Stimulated activated CD4-positive, alpha-beta T cell treated with anti-CD3 and anti-CD28 coated beads, Interleukin-12 subunit alpha, Interleukin-12 subunit beta, amount 100 ng/mL, for 4 hours (primary cell): Measurements from ENCODE around the gene TBCEL.

ENCODE experiments used
- DNase-seq: peaks from one replicate; pipeline ENCODE4 v3.0.0-alpha.2; 2020

The TBCEL gene

GRCh38 chr11:121067026-121067425 lies 43.1 kb downstream of the TBCEL start:
- no peak for DNase-seq

GRCh38 chr11:121067453-121067852 lies 43.6 kb downstream of the TBCEL start:
- DNase-seq = no peak

DNA sequence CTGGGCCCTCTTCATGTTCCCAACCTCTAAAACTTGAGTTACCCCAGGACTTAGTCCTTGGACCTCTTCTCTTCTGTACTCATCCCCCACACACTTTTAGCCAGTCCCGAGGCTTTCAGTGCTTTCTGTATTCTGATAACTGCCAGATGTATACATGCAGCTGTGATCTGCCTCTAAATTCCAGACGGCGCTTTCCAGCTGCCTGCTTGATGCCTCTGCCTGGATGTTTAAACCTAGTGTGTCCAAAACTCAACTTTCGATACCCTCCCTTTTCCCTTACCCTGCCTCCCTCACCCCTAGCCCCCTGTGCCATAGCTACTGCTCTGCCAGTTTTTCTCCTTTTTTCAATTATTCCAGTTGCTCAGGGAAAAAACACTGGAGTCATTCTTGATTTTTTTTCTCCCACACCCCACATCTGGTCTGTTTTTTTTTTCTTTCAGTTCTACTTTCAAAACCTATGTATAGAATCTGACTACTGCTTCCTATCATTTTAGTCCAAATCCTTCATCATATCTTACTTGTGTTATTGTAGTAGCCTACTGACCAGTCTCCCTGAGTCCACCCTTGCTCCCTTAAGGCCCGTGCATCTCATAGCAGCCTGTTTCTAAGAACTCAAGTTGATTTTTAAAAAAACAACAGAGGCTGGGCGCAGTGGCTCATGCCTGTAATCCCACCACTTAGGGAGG lies 44.2 kb downstream of the TBCEL start:
- DNase-seq = no peak

GRCh38 chr11:121068787-121069186 lies 44.9 kb downstream of the TBCEL start:
- DNase-seq = no peak

- no peak for DNase-seq
These were observed 47.3 kb downstream of the TBCEL start for GRCh38 chr11:121070951-121071845.

DNA sequence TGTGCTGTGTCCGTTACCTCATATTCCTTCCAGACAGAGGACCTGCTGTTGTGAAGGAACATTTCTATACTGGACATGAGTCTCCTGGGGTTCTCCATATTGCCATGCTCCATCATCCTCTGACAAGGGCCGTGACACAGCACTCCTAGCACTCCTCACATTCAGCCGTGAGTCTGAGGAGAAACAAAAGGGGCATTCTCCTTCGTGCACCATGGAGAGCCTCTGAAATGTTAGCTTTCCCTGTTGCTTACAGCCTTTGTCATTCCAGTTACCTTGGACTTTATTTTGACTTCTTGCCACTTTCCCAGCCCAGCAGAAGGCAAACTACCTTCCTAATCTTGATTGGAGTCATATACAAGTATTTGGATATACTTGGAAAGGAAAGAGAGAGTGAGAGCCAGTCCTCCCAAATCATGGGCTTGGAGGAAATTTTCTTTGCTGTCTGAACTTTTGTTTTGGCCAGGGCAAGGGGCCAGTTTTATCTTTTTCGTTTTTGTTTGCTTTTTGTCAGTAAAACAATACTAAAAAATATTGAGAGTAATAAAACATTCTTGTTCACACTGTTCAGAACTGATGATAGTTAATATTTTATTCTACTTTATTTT lies 48.0 kb downstream of the TBCEL start:
- DNase-seq = no peak

DNA sequence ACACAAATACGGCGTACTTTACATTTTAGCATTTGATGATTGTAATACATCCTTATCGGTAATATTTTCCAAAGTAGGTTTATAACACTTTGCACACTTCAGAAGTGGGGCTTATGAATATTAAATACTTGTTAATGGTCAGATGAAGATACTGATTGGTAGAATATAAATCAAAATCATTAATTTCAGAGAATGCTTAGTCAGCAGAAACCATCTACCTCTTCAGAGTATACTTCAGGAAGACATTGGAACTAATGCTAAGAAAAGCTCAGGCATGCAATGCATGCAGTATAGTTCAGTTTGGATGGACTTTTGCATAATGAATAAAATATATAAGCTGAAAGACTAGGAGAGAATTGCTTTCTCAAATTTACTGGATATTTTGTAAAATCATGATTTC lies 57.4 kb downstream of the TBCEL start:
- DNase-seq = no peak

- DNase-seq = no peak
These were observed 58.3 kb downstream of the TBCEL start for GRCh38 chr11:121082219-121082618.

DNA sequence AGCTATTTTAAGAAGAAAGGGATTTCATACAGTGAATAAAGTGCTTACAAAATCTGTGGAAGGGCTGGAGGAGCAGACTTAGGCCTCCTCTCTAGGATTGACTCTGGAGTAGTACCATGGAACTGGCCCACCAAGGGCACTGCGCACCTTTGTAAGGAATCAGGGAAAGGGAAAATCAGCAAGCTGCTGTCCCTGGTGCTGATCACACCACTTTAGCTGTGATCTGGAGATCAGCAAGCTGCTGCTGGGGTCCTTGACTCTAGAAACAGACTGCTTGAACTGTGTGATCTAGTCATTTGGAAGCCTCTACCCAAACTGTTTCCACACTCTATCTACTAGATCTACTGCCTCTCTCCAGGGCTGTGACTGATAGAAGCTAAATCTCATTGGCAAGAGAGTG lies 58.8 kb downstream of the TBCEL start:
- no peak for DNase-seq

GRCh38 chr11:121086866-121087265 lies 63.0 kb downstream of the TBCEL start:
- DNase-seq = no peak

DNA sequence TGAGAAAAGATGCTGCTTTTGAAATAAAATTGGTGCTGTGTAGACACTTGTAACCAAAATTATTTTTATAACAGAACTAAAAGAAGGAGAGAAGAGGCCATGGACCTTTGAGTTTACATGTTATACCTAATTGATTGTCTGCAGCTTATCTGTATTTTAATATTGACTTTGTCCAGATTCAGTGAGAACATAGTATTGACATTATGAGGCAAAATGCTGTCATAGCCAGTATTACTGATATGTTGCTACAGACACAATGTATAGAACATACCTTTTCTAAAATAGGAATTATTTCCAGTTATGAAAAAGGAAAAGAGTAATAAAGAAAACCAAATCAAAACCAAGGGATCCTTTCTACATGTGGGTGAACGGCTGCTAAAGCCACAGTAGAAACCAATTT lies 65.7 kb downstream of the TBCEL start:
- no peak for DNase-seq

DNA sequence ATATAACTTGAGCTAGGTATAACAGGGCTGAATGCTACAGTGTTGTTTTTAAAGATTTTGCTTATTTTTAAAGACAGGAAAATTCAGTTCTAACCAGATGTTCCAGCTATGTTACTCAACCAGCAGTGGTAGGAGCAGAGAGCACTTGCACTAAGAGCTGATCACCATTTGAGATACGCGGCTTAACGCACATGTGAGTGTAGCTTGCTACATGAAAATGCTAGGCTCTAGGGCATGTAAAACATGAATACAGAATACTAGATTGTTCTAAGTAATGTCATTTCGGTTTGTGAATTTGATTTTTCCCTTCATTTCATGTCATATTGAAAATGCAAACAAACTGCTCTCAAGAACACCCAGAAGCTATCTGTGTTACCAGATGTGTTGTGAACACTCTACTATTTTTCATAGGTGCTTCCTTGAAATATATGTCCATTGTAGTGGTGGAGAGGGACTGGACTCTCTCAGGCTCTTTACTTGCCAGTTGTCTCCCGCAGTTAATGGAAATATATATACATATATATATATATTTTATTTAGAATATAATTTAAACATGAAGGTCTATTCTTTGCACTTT lies 66.3 kb downstream of the TBCEL start:
- no peak for DNase-seq

GRCh38 chr11:121091492-121092152 lies 67.7 kb downstream of the TBCEL start:
- no peak for DNase-seq

- DNase-seq = no peak
These were observed 71.7 kb downstream of the TBCEL start for GRCh38 chr11:121095561-121095960.

GRCh38 chr11:121099364-121099763 lies 75.5 kb downstream of the TBCEL start:
- no peak for DNase-seq

DNA sequence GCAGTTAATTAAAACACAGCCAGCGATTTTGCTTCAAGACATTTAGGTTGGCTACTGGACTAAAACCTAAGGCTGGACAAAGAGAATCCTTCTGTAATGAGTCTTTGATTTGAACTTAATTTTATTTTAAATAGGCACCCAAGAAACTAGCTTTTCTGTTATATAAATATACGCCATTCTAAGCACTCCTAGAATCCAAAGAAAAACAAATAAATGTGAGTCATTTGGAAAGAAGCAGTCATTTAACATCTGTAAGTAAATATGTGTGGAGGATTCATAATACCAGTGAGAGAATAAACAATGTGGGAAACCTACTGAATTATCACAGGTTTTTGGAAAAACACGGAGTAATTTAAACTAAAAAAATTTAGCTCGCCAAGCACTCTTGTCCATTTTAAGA lies 76.0 kb downstream of the TBCEL start:
- DNase-seq = no peak

GRCh38 chr11:121100943-121101342 lies 77.0 kb downstream of the TBCEL start, which contains the start of gene TECTA:
TSS of gene TECTA (plus strand) at chr11:121101243. CDS start at chr11:121102666, 1,423 bp downstream.
- DNase-seq = no peak

DNA sequence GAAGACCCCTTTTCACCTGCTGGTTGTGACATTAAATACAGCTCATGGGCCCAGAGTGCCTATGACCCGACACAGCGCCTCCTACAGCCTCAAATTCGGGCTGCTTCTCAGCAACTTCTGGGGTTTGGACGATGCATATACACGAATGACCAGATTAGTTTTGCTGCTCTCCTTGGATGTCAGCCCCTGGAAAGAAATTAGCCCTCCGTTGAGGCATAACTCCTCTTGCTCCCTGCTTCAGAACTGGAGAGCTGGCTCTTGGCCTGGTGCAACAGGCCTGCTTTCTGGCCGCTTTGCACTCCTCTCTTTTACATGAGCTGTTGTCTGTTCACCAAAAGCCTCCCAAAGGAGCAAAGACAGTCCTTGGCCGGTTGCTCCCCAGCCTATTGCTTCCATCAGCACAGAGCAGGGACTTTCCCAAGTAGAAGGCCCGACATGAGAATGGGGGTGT lies 80.4 kb downstream of the TBCEL start:
- DNase-seq = no peak

DNA sequence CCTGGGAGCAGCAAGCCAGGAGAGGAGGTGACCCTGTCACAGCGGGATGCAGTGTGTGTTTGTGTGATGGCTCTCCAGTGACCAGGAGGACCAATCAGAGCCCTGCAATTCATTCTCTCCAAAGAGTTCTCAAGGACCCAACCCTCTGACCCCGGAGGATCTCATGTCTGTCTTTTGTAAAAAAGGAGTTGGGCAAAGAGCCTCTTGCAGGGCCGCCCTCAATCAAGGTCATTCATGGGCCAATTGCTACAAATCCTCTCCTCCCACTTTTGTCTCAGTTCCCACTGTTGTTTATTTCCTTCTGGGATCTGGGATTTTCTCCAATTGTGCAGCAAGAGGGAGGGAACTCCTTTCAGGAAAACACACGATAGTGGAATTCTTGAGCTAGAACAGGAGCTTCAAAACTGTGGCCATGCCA lies 81.2 kb downstream of the TBCEL start:
- no peak for DNase-seq

- no peak for DNase-seq
These were observed 81.7 kb downstream of the TBCEL start for GRCh38 chr11:121105481-121106195.

GRCh38 chr11:121106812-121107211 lies 82.9 kb downstream of the TBCEL start:
- no peak for DNase-seq

GRCh38 chr11:121108413-121108812 lies 84.5 kb downstream of the TBCEL start:
- DNase-seq = no peak
